ENCODE measurements around the gene RNASEH1.

RNASEH1 gene

GRCh38 chr2:3598197-3598910 lies 40.2 kb upstream of the RNASEH1 start:
- POLR2A ChIA-PET (ENCODE audit: low non-redundant PET), result no interaction called here
- no peak overlapping the region for H3K27ac ChIP-seq
- CTCF ChIA-PET, result no interaction called here
- TF ChIP-seq, protein P1, sequence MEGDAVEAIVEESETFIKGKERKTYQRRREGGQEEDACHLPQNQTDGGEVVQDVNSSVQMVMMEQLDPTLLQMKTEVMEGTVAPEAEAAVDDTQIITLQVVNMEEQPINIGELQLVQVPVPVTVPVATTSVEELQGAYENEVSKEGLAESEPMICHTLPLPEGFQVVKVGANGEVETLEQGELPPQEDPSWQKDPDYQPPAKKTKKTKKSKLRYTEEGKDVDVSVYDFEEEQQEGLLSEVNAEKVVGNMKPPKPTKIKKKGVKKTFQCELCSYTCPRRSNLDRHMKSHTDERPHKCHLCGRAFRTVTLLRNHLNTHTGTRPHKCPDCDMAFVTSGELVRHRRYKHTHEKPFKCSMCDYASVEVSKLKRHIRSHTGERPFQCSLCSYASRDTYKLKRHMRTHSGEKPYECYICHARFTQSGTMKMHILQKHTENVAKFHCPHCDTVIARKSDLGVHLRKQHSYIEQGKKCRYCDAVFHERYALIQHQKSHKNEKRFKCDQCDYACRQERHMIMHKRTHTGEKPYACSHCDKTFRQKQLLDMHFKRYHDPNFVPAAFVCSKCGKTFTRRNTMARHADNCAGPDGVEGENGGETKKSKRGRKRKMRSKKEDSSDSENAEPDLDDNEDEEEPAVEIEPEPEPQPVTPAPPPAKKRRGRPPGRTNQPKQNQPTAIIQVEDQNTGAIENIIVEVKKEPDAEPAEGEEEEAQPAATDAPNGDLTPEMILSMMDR (conservative IDR thresholded peaks at IDR 0.05; ENCODE audit: low read depth), result no peak
- DNase-seq (ENCODE audit: low spot score), result no peak

- POLR2A ChIA-PET (ENCODE audit: low non-redundant PET), result interaction anchor here (0.7 kb wide), 1 partner anchor 9 kb away, joined by 3 read pairs; no protein-coding TSS in a partner anchor
- DNase-seq (ENCODE audit: low spot score), result no peak
- CTCF ChIA-PET, result interaction anchor here (0.7 kb wide), 1 partner anchor 18 kb away, joined by 3 read pairs; no protein-coding TSS in a partner anchor
- TF ChIP-seq, protein P1 (conservative IDR thresholded peaks at IDR 0.05; ENCODE audit: low read depth), result no peak
- no peak overlapping the region for H3K27ac ChIP-seq
Measured at GRCh38 chr2:3597567-3597966, 39.4 kb upstream of the RNASEH1 start.

DNA sequence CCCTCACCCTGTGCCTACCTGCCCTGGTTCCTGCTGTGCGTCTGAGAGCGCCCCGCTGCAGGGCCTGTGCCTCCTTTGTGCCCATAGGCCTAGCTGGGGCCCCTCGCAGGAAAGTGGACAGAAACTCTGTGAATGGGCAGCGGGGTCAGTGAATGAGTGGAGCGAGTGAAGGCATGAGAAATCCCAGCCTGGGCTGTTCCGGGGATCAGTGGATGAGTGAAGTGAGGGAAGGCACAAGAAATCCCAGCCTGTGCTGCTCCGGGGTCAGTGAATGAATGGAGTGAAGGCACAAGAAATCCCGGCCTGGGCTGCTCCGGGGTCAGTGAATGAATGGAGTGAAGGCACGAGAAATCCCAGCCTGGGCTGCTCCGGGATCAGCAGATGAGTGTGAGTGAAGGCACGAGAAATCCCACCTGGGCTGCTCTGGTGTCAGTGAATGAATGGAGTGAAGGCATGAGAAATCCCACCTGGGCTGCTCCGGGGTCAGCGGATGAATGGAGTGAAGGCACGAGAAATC lies 38.8 kb upstream of the RNASEH1 start:
- CTCF ChIA-PET, result interaction anchor here (0.7 kb wide), 1 partner anchor 18 kb away, joined by 3 read pairs; no protein-coding TSS in a partner anchor
- TF ChIP-seq, protein P1 (conservative IDR thresholded peaks at IDR 0.05; ENCODE audit: low read depth), result no peak
- H3K27ac ChIP-seq, result no peak overlapping the region
- no peak for DNase-seq (ENCODE audit: low spot score)
- POLR2A ChIA-PET (ENCODE audit: low non-redundant PET), result interaction anchor here (0.7 kb wide), 1 partner anchor 9 kb away, joined by 3 read pairs; no protein-coding TSS in a partner anchor

DNA sequence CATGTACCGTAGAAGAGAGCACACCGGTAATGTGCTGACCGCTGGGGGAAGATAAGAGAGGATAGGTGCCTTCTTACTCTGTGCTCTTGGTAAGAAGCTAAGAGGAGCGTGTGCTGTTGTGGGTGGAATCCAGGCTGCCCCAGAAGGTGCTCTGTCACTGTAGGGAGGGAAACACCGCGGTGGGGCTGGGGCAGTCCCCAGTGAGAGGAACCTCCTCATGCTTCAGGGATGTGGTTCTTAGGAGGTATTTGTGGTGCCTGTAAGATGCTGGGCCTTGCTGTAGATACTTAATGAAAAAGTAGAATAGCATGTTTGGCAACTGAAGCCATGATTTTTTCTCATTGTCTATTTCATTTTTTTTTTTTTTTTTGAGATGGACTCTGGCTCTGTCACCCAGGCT lies 37.9 kb upstream of the RNASEH1 start:
- POLR2A ChIA-PET (ENCODE audit: low non-redundant PET), result no interaction called here
- no peak overlapping the region for H3K27ac ChIP-seq
- DNase-seq (ENCODE audit: low spot score), result no peak
- CTCF ChIA-PET, result interaction anchor here (0.7 kb wide), 1 partner anchor 23 kb away, joined by 4 read pairs; no protein-coding TSS in a partner anchor
- TF ChIP-seq, protein P1 (conservative IDR thresholded peaks at IDR 0.05; ENCODE audit: low read depth), result no peak

GRCh38 chr2:3595404-3595803 lies 37.3 kb upstream of the RNASEH1 start:
- H3K27ac ChIP-seq, result no peak overlapping the region
- no peak for DNase-seq (ENCODE audit: low spot score)
- TF ChIP-seq, protein P1 (conservative IDR thresholded peaks at IDR 0.05; ENCODE audit: low read depth), result no peak
- ChIA-PET CTCF (no interaction called here), POLR2A (ENCODE audit: low non-redundant PET) (no interaction called here)

DNA sequence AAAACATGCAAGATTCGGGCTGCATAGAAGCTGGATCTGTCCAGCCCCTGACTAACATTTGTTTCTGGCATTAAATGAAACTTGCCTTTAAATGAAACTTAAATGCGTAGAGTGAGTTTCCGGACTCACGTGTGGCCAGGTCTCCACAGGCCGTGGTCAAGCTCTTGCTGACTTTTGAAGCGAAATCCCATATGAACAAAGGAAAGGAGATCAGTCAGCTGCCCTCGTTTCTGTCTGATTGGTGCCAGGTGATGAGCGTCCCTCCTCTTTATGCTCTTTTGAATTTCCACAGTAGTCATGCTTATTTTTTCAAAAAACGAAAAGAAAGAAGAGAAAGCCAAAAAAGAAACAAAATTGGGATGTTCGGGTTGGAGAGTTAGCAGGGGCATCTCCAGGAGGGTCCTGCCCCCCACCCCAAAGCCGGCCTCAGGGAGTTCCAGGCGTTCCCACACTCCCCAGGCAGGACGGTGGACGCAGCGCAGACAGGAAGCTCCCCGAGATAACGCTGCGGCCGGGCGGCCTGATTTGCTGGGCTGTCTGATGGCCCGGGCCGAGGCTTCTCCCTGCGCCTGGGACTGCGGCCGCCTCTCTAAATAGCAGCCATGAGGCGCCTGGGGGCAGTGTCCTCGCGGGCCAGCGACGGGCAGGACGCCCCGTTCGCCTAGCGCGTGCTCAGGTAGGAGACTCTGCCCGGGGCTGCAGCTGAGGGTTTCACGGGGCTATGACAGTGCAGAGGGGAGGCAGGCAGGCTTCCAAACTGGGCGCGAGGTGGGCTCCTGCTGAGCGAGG lies 36.6 kb upstream of the RNASEH1 start, which contains the start of gene COLEC11:
Gene COLEC11, plus strand, starts transcription at position 620 of the 789 bp plus-strand sequence. CDS start 9,229 bp downstream, outside the sequence.
- no peak for DNase-seq (ENCODE audit: low spot score)
- TF ChIP-seq, protein P1 (conservative IDR thresholded peaks at IDR 0.05; ENCODE audit: low read depth), result no peak
- POLR2A ChIA-PET (ENCODE audit: low non-redundant PET), result no interaction called here

More for the DNA sequence above, 36.6 kb upstream of the RNASEH1 start, which contains the start of gene COLEC11:
- CTCF ChIA-PET, result no interaction called here
- no peak within 1 kb of the TSS for H3K27ac ChIP-seq

All from RWPE1 (cell line).